ENCODE data around the gene BCL2L15. TPM values are rescaled to one million over a fixed set of nuclear protein-coding genes. Genes with fewer than 3 reads are reported as not detected.

The BCL2L15 gene
- total RNA-seq, 4 donors from 2014 or later, result 0.17 to 86.4 (median 1.4) TPM; not detected in 1

GRCh38 chr1:113904674-113905434 is 17.5 kb upstream of the BCL2L15 start, which contains the start of the genes AP4B1 and DCLRE1B:
Gene AP4B1, minus strand, starts transcription at chr1:113904799. Its CDS starts 82 bp downstream, at chr1:113904717.
Gene DCLRE1B, plus strand, starts transcription at chr1:113905326. Its CDS starts 261 bp downstream, at chr1:113905587.
- peak within 1 kb of the TSS; percentile 58 for H3K4me3 ChIP-seq (ENCODE audit: low read depth, poor library complexity, severe bottlenecking)
- intact Hi-C loops (cut with DNase I; ENCODE audit: low total_unique reads), result loop anchor here (10.0 kb wide), 1 partner anchor 70 kb away; no protein-coding TSS in a partner anchor
- TF ChIP-seq CTCF (IDR thresholded peaks at IDR 0.05) (peak in 1 of 3 donors; percentile 64), POLR2A (IDR thresholded peaks at IDR 0.05) (no peak)
- DNase-seq (ENCODE audit: low spot score in 2 of 2), result peak; percentile 98 to 100
- WGBS, 2 donors, result 1% methylated on average over 66 to 67 of the region's 67 CpGs

- DNase-seq (ENCODE audit: low spot score in 2 of 2), result no peak
- TF ChIP-seq POLR2A (IDR thresholded peaks at IDR 0.05) (no peak), CTCF (IDR thresholded peaks at IDR 0.05) (no peak)
- whole genome bisulfite sequencing, 2 donors, result 0 to 1% methylated on average over 11 of the region's 11 CpGs
- H3K4me3 ChIP-seq (ENCODE audit: low read depth, poor library complexity, severe bottlenecking), result peak overlapping the region; percentile 58
- intact Hi-C loops (cut with DNase I; ENCODE audit: low total_unique reads), result loop anchor here (10.0 kb wide), 1 partner anchor 69 kb away; no protein-coding TSS in a partner anchor
Observed at GRCh38 chr1:113904293-113904673, 16.9 kb upstream of the BCL2L15 start.

GRCh38 chr1:113903501-113904292 is 16.3 kb upstream of the BCL2L15 start:
- DNase-seq (ENCODE audit: low spot score in 2 of 2), result no peak
- intact Hi-C loops (cut with DNase I; ENCODE audit: low total_unique reads), result loop anchor here (10.0 kb wide), 1 partner anchor 69 kb away; no protein-coding TSS in a partner anchor
- 24 to 27% methylated on average over 7 of the region's 7 CpGs for WGBS, 2 donors
- TF ChIP-seq CTCF (IDR thresholded peaks at IDR 0.05) (no peak), POLR2A (IDR thresholded peaks at IDR 0.05) (no peak)
- no peak overlapping the region for H3K4me3 ChIP-seq (ENCODE audit: low read depth, poor library complexity, severe bottlenecking)

- no peak for TF ChIP-seq POLR2A (IDR thresholded peaks at IDR 0.05)
- no peak for TF ChIP-seq CTCF (IDR thresholded peaks at IDR 0.05)
- intact Hi-C loops (cut with DNase I; ENCODE audit: low total_unique reads), result loop anchor here (10.0 kb wide), 1 partner anchor 66 kb away; no protein-coding TSS in a partner anchor
- DNase-seq (ENCODE audit: low spot score in 2 of 2), result no peak
- no peak overlapping the region for H3K4me3 ChIP-seq (ENCODE audit: low read depth, poor library complexity, severe bottlenecking)
- WGBS, 2 donors, result 58 to 72% methylated on average over 3 of the region's 3 CpGs
Observed at GRCh38 chr1:113901191-113901590, 13.8 kb upstream of the BCL2L15 start.

- H3K4me3 ChIP-seq (ENCODE audit: low read depth, poor library complexity, severe bottlenecking), result no peak overlapping the region
- DNase-seq (ENCODE audit: low spot score in 2 of 2), result no peak
- TF ChIP-seq POLR2A (IDR thresholded peaks at IDR 0.05) (no peak), CTCF (IDR thresholded peaks at IDR 0.05) (no peak)
- intact Hi-C loops (cut with DNase I; ENCODE audit: low total_unique reads), result no loop called here
Observed at GRCh38 chr1:113899111-113899510, 11.7 kb upstream of the BCL2L15 start.

Data from lower leg skin (tissue), 4 donors.